Activated effector memory CD4-positive, alpha-beta T cell treated with anti-CD3 and anti-CD28 coated beads, Interleukin-2, amount 50 U/mL, for 16 hours (primary cell): ENCODE measurements around the gene SPTBN1.
"Not testable (repeated sequence)": the region's sequence is repeated elsewhere in the genome, so short reads cannot be mapped to it uniquely, and the experiment has no call there.

Experiments
- DNase-seq: peaks from one replicate; pipeline ENCODE4 v3.0.0-alpha.2; 2020

The SPTBN1 gene

DNA sequence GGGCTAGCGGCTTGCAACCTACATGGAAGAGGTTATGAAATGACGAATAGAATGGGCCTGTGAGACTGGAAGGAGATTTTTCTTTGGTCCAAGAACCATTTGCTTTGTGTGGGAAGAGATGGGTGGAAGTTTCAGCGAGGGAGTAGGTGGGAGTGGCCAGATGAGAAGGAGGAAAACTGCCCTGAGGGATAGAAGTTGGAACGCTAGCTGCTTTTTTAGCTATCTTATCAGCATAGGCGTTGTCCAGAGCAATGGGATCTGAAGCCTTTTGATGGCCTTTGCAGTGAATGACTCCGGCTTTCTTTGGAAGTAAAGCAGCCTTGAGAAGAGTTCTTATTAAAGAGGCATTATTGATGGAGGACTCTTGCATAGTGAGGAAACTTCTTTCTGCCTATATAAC, 52.4 kb downstream of the SPTBN1 start:
- DNase-seq: no peak

DNA sequence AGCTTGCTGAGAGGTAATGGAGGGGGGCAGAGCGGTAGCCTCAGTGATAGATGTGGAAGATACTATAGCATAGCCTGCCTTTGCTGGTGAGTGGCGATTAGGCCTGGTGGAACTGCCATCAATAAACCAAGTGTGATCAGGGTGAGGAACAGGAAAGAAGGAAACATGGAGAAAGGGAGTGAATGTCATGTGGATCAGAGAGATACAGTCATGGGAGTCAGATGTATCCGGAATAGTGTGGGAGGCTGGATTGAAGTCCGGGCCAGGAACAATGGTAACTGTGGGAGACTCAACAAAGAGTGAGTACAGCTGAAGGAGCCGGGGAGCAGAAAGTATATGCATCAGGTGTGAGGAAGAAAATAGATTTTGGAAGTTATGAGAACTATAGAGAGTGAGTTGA, 52.9 kb downstream of the SPTBN1 start:
- not testable (repeated sequence) for DNase-seq

GRCh38 chr2:54510916-54511315, 54.8 kb downstream of the SPTBN1 start:
- DNase-seq: no peak

DNA sequence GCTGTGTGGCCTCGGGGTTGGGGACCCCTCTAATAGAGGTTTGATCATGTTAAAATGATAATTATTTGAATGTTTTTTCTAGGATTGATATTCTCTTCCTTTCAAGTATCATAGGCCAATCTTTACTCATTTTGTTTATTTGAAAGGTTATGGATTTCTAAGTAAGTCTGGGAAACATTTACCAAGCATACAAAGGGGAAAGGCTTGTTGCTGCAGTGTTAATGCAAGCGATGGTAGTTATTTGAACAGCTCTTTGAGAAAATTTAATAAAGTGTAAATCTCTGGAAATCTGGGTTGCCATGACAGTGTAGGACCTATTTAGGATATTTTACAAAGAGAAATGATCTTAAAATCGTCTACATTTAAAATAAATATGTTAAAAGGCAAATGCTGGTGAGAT, 56.1 kb downstream of the SPTBN1 start:
- no peak for DNase-seq

GRCh38 chr2:54512663-54513362, 56.7 kb downstream of the SPTBN1 start:
- no peak for DNase-seq

GRCh38 chr2:54513363-54513715, 57.2 kb downstream of the SPTBN1 start:
- DNase-seq: no peak

GRCh38 chr2:54514822-54515569, 58.9 kb downstream of the SPTBN1 start:
- no peak for DNase-seq

GRCh38 chr2:54516842-54517241, 60.7 kb downstream of the SPTBN1 start:
- DNase-seq: no peak

- DNase-seq: not testable (repeated sequence)
These were observed 61.9 kb downstream of the SPTBN1 start for GRCh38 chr2:54518016-54518415.

- DNase-seq: no peak
These were observed 62.3 kb downstream of the SPTBN1 start for GRCh38 chr2:54518430-54518829.

DNA sequence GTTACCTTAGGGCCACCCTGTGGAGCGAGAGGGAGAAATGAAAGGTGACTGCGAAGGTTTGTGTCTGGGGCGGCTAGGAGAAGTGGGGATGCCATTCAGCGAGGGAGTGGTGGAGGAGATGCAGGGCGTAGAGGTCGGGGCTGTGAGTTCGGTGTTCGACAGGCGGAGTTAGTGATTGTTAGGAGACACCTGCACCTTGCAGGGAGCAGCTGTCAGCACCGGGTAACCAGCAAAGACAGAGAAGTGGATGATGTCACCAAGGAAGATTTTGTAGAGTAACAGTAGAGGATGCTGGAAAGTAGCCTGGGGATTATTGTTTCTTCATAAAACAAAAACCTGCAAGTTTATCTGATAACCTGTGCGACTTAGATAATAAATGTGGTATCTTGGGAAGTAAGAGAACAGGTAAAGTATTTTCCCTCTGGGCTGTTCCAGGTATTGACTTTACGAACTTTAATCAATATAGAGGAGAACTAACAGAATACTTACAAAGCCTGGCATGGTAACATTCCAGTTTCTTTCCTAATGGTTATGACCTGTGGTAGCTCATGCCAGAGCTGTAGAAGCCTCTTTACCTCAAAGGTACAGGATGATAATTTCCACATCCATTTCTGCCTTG, 63.8 kb downstream of the SPTBN1 start:
- no peak for DNase-seq

DNA sequence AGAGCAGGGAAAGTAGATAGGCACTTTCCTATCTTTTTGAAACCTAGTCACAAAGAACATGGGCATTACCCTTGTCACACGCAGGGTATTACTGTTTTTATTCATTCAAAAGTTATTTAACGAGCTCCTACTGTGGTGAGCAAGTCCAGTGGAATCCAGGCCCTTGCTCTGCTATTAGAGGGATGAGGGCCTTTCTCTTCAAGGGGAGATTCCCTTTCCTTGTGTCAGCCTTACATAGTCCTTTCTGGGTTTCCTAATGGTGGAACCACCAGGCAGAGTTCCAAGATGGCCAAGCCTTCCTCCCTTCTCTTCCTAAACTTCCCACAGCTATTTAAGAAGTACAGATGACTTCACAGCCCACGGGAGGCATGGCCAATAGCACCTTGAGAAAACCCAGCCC, 64.6 kb downstream of the SPTBN1 start:
- no peak for DNase-seq

GRCh38 chr2:54522624-54523281, 66.6 kb downstream of the SPTBN1 start:
- peak; percentile 81 for DNase-seq

- no peak for DNase-seq
These were observed 67.3 kb downstream of the SPTBN1 start for GRCh38 chr2:54523324-54523959.

DNA sequence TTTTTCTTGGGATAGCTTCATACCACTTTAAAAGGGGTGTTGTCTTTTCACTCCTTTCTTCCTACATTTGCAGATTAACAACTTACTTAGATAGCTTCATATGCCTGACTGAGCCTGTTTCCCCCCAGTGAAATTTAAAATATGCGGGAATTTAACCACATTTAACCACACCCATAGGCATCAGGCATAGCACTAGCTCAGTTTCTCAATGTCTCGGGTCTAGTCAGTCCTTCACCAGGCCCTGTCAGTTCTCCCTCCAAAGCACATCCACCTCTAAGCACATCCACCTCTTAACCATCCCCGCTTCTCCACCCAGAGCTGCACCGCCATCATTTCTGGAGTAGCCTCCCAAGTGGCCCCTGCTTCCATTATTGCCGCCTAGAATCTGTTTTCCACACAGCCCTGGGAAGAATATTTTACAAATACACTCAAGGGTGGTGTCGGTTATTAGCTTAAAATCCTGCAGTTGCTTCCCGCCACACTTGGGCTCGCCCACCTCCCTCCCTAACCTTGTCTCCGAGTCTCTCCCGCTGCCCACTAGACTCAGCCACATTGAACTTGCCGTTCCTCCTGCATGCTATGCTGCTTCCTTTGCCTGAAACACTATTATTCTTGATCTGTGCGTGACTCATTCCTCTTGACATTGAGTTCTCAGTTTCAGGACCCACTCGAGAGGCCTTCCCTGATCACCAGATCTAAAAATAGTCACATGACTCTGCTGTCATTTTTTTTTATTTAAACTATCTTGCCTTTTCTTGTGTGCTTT, 68.3 kb downstream of the SPTBN1 start:
- no peak for DNase-seq

DNA sequence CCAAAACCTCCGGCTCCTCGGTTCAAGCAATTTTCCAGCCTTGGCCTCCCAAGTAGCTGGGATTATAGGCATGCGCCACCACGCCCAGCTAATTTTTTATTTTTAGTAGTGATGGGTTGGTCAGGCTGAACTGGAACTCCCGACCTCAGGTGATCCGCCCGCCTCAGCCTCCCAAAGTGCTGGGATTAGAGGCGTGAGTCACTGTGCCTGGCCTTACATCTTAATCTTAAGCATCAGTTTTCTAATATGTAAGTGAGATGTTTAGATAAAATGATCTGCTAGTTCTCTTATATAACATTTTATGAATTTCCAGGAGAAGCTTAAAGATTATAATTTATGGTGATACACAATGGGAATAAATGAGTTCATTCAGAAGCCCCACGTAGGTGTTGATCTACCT, 69.2 kb downstream of the SPTBN1 start:
- no peak for DNase-seq

DNA sequence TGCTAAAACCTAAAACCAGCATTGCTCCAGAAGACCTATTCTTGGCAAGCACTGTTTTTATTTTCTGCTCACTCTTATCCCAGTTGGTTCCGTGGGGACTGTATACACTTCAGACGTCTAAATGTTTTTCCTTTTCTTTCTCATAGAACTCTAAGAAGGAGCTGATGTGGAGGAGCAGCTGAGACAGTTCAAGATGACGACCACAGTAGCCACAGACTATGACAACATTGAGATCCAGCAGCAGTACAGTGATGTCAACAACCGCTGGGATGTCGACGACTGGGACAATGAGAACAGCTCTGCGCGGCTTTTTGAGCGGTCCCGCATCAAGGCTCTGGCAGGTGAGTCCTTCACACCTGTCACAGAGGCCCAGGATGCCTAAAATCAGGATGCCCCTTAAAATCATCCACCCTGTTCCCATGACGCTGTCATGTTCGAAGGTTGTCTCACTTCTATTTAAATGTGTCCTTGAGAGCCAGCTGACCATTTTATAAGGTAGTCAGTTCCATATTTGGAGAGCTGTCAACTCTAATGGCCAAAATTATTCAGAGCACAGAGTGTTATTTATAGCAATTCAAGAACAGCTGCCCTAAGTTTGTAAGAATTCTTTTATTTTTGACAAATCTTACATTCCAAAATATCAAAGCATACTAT, 70.2 kb downstream of the SPTBN1 start:
- no peak for DNase-seq

DNA sequence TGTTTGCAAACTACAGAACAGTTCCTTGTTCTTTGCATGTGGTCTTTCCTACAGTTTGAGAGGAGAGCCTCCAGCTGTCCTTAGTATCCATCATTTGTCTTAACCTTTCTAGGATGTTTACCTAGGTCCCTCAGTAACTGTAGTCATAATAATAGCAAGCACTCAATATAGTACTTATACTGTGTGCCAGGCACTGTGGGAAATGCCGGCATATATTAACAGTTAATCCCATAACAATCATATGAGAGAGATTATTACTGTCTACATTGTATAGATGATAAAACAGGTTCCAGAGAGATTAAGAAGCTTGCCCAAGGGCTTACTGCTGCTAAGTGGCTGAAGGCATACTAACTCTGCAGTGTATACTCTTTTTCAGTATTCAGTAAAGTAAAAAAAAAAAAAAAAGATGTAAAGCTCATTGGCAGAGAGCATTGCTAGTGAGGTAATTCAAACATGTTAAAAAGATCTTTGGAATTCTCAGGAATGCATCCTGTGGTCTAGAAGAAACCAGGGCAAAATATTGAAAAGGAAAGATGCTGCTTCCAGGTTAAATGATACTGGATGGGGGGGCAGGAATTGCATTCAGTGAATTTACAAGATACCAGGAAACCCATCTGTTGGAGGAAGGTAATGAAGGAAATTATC, 72.3 kb downstream of the SPTBN1 start:
- no peak for DNase-seq

GRCh38 chr2:54529518-54529917, 73.4 kb downstream of the SPTBN1 start:
- not testable (repeated sequence) for DNase-seq

GRCh38 chr2:54529935-54530334, 73.8 kb downstream of the SPTBN1 start:
- no peak for DNase-seq

DNA sequence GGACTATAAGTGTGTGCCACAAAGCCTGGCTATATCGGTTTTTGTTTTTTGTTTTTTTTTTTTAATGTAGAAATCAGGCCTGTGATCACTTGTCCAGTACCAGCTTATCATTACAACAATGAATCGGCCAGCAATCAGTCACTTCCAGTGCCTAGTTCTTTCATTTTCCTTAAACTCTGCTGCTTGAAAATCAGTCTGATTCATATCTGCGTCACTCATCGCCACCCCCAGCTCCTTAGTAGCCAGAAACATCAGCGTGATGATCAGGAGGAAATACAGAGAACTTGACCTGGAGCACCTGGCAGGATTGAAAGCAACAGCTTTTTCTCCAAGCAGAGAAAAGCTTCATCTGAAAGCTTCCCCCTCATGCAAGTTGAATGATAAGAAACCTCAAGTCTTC, 75.4 kb downstream of the SPTBN1 start:
- DNase-seq: no peak
